GM19043 (cell line): ENCODE measurements around the gene ITPRIP.

Source experiments
- ATAC-seq: cut with Tn5 transposase; IDR thresholded peaks from one replicate; pipeline ENCODE4 v1.9.1; 2021; ENCODE audit warnings: low read depth; ENCODE audit not compliant: unreplicated experiment

The ITPRIP gene

DNA sequence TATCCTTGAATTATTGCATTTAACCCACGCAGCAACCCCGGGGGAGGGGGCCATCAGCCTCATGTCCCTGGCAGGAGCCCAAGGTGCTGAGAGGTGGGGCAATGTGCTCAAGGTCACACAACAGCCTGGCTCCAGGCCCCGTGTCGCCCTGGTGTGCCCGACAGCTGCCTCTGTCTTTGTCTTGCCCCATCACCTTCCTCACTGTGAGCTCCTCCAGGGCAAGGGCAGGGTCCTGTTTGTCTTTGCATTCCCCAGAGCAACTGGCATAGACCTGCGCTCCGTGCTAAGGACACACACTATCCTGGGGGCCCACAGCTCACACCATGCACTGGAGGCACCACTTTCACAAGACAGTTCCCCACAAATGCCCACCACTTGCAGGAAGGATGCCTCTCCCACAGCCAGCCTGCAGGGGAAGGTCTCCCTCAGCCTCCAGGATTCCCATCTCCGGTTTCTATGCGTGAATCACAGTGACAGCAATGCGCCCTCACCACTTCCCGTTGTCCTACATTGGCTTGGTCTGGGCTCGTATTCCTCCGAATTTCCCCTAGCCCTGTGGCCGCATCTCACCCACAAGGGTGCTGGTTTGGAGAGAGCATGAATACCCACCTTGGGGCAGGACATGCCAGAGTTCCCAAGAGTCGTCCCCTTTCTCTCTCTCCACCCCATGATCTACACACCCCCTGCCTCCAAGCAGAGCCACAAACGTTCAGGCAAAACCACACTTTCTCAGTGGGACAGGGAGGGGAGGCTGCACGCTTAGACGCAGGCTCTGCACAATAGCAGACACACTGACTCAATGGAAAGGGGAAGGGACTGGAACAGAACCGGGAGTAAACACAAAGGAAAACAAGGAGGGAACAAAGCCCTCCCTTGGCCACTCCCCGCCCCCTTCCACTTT lies 10.3 kb downstream of the ITPRIP start:
- no peak for ATAC-seq

GRCh38 chr10:104326991-104327610 lies 11.2 kb downstream of the ITPRIP start:
- ATAC-seq, result no peak

DNA sequence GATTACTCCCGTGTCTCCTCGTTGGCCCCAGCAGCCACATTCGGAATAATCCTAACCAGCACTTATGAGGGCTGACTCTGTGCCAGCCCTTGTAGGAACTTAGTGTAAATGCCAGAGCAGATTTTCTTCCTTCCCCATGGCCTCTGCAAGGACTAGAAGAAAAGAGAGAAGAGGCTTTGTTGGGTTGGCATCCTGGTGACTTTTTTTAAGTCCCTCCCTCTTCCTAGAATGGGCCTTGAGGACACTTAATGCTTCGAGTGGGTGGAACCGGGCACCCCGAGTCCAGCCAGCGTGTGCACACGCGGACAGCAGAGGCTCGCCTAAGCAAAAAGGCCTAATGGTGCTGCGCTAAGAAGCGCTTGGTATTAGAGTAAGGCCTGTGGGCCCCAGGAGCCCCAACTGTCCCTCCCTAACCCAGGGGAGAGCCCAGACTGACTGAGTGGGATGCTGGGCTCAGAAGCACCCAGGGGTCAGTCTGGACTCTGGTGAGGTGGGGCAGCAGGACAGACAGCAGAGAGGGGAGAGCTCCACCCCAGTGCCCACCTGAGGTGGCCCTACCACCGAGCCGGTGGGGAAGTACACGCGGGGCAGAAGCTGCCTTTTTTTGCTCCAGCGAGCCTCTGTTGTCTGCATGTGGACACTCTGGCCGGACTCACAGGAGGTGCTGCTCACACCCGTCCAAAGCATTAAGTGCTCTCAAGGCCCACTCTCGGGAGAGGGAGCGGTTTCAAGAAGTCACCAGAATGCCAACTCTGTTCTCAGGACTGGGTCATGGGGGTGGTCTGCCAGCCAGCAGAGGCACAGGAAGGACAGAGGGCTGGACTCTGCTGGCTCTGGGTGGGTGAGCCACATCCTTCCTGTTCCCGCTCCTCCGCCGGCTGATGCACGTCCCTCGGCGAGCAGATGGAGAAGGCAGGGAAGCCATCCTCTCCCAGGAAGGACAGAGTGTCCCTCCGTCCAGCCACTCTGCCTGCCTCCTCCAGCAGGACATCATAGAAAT lies 12.5 kb downstream of the ITPRIP start:
- no peak for ATAC-seq

DNA sequence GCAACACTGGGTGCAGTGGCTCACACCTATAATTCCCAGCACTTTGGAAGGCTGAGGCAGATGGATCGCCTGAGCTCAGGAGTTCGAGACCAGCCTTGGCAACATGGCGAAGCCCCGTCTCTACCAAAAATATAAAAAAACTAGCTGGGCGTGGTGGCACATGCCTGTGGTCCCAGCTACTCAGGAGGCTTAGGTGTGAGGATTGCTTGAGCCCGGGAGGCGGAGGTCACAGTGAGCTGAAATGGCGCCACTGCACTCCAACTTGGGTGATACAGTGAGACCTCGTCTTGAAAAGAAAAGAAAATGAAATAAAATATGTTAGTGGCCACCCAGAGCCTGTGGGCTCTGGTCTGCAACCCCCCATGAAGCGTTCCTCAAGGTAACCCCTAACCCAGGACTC lies 13.3 kb downstream of the ITPRIP start:
- no peak for ATAC-seq

GRCh38 chr10:104324221-104324686 lies 14.0 kb downstream of the ITPRIP start:
- no peak for ATAC-seq

- no peak for ATAC-seq
Measured at GRCh38 chr10:104323760-104324201, 14.5 kb downstream of the ITPRIP start.

DNA sequence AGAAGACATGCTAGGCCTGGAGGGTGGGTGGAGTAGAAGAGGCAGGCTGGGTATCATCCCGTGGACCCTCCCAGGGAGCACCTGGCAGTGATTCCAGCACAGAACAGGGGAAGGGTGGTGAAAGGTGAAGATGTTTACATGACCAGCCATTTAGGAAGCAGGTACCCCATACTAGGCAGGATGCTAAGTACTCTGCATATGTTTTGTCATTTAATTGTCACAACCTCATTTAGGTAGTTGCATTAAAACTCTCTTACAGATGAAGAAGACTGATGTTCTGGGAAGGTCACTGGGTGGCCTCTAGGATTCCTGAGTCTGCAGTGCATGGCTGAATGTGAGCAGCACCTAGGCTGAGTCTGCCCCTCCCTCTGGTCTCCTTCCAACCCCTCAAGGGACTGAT lies 15.2 kb downstream of the ITPRIP start:
- ATAC-seq, result no peak

DNA sequence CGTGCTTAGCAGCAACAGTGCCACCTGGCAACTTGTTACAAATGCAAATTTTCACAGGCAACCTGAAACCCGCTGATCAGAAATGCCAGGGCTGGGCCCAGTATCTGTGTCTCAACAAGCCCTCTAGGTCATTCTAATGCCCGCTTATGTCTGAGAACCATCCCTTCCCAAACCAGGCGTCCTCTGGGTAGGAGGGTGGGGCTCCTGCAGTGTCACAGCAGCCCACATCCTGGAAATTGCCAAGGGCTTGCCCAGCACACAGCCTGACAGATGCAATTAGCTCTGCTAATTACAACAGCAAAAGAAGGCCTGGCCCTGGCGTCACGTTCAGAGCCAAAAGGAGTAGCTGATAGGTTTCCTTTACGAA lies 15.9 kb downstream of the ITPRIP start:
- ATAC-seq, result no peak

DNA sequence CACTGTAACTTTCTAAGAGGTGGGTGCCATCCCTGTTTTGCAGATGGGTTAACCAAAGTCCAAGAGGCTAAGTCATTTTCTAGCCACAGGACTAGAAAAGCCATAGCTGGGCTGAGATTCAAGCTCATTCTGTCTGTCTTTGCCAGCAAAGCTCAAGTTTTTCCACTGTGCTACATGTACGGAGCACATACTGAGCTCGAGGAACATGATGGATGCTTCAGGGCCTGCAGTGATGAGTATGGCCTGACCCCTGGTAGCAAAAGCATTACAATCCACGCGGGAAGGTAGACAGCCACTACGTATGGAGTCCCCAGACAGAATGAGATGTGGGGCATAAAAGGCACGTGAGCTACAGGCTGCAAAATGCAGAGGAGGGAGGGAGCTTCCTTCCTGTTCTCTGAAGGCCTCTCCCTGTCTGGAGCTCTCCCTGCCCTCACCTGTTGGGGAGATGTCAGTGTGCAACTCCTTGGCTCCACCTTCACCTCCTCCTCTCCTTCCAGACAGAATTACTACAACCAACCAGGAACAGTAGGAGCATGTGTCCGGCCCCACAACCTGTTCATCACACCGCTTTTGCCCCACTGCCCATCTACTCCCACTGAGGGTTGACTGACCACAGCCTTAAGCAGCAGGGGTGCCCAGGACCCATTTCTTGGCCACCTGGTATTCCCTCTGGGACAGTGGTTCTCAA lies 16.4 kb downstream of the ITPRIP start:
- ATAC-seq, result no peak

DNA sequence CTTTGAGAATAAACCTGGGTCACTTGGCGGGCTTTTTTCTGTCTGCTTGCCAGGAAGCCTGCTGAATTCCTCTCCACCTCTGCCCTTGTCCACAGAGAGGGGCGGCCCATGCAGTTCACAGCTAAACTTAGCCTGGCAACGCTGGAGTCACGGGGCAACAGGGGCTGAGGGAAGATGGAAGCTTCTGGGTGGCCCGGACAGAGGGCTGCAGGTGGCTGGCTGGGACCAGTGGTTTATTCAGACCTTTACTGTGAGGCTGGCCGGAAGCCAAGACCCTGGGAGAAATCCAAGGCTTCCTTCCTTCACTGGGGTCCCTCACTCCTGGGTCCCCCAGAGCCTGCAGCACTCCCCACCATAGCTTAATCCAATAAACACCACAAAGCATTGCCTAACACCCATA lies 17.0 kb downstream of the ITPRIP start:
- no peak for ATAC-seq

DNA sequence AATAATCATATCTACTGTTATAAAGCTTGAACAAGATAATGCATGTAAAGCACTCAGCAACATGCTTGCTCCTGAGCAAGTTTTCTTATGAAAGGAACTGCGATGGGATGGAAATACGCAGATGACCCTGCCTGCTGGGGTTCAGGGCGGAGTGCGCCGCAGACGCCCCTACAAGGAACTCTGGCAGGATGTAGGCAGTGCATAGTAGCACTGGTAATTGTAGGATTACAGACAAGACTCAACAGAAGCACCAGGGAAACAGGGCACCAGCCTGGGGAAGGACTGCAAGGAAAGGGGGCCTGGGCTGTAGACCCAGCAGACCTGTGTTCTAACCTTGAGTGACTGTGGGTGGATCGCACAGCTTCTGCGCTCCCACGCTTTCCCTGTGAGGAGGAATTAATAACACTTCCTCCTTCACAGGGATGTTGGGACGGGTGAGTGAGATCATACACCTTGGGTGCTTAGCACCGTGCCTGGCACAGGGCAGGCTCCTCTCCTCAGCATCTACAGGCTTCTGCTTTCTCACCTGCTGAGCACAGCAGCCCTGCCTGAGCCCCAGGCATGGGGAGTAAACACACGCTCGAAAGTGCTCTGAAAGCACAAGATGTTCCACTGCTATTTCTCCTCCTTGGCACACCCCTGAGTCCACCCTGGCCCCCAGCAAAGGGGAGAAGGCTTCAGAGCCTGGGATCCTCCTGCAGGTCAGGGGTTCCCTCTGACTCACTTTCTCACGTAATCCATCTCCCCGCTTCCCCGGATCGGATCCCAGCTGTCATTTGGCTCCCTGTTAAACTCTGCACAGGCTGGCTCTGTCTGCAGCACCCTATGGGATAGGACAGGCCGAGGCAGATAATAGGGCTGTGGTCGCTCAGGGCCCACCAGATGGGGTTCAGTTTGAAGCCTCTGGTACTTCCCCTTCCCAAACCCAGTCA lies 19.2 kb downstream of the ITPRIP start:
- ATAC-seq, result no peak

- ATAC-seq, result no peak
Measured at GRCh38 chr10:104318326-104318725, 19.9 kb downstream of the ITPRIP start.

GRCh38 chr10:104317726-104318299 lies 20.5 kb downstream of the ITPRIP start:
- no peak for ATAC-seq

GRCh38 chr10:104317269-104317710 lies 21.0 kb downstream of the ITPRIP start:
- ATAC-seq, result no peak

- no peak for ATAC-seq
Measured at GRCh38 chr10:104316321-104317099, 21.8 kb downstream of the ITPRIP start.

- no peak for ATAC-seq
Measured at GRCh38 chr10:104315486-104315921, 22.8 kb downstream of the ITPRIP start.

GRCh38 chr10:104314591-104315485 lies 23.4 kb downstream of the ITPRIP start:
- ATAC-seq, result no peak
